Neural crest cell (in vitro differentiated cells): ENCODE measurements around the gene GAN. TPM values are rescaled to one million over a fixed set of nuclear protein-coding genes. Genes with fewer than 3 reads are reported as not detected.

Experiments
- DNase-seq: peaks from one replicate; pipeline ENCODE4 v3.0.0; 2021; ENCODE audit warnings: low read depth, mixed read lengths, low spot score
- H3K27ac Mint-ChIP-seq: one replicate; pipeline ENCODE4 v1.8.0; 2021; ENCODE audit warnings: mild to moderate bottlenecking, mixed read lengths; ENCODE audit not compliant: unreplicated experiment
- H3K27me3 Mint-ChIP-seq: 2 replicates; pipeline ENCODE4 v1.8.0; 2021; ENCODE audit warnings: low read depth, mild to moderate bottlenecking, mixed read lengths
- H3K36me3 Mint-ChIP-seq: 2 replicates; pipeline ENCODE4 v1.8.0; 2021; ENCODE audit warnings: low read depth, mild to moderate bottlenecking, mixed read lengths
- H3K4me1 Mint-ChIP-seq: 2 replicates; pipeline ENCODE4 v1.8.0; 2021; ENCODE audit warnings: mixed read lengths
- H3K4me3 Mint-ChIP-seq: one replicate; pipeline ENCODE4 v1.8.0; 2021; ENCODE audit warnings: mild to moderate bottlenecking, mixed read lengths
- H3K9me3 Mint-ChIP-seq: 2 replicates; pipeline ENCODE4 v1.8.0; 2021; ENCODE audit warnings: mixed read lengths
- total RNA-seq: library from RNA; stranded (reverse); gene quantifications from 2 replicates; pipeline ENCODE4 v1.2.1, GENCODE V29; 2021
- TF ChIP-seq, protein P1 (sequence below): fragments of 200-600 bp; sonication (generic); conservative IDR thresholded peaks from 2 replicates; pipeline ENCODE4 v1.5.0; 2021; ENCODE audit warnings: antibody characterized with exemption, mild to moderate bottlenecking

GAN gene
- total RNA-seq, 1 donor from 2014 or later = 16.1 TPM

DNA sequence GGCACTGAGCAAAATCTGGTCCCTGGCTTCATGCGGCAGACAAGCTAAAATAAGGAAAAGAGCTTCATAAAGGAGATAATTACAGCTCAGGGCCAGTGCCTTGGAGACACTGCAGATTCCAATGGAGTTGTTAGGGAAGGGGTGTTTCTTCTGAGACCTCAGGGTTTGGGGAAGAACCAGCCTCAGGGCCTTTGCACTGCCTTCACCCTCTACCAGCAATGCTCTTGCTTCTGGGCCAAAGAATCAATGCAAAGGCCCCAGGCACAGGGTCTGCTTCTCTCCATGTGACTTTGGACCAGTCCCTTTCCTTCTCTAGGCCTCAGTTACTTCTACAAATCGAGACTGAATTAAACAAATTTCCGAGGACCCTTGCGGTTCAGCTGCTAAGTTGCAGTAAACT, 36.2 kb upstream of the GAN start:
- no peak overlapping the region for H3K27ac Mint-ChIP-seq
- H3K4me3 Mint-ChIP-seq = no peak overlapping the region
- no peaks in the 10 kb centered on the region for H3K36me3 Mint-ChIP-seq
- TF ChIP-seq, protein P1, sequence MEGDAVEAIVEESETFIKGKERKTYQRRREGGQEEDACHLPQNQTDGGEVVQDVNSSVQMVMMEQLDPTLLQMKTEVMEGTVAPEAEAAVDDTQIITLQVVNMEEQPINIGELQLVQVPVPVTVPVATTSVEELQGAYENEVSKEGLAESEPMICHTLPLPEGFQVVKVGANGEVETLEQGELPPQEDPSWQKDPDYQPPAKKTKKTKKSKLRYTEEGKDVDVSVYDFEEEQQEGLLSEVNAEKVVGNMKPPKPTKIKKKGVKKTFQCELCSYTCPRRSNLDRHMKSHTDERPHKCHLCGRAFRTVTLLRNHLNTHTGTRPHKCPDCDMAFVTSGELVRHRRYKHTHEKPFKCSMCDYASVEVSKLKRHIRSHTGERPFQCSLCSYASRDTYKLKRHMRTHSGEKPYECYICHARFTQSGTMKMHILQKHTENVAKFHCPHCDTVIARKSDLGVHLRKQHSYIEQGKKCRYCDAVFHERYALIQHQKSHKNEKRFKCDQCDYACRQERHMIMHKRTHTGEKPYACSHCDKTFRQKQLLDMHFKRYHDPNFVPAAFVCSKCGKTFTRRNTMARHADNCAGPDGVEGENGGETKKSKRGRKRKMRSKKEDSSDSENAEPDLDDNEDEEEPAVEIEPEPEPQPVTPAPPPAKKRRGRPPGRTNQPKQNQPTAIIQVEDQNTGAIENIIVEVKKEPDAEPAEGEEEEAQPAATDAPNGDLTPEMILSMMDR = no peak
- H3K27me3 Mint-ChIP-seq = no peaks in the 10 kb centered on the region
- DNase-seq = no peak
- H3K9me3 Mint-ChIP-seq = no peaks in the 10 kb centered on the region
- H3K4me1 Mint-ChIP-seq = peaks cover 4% of the 10 kb centered on the region

DNA sequence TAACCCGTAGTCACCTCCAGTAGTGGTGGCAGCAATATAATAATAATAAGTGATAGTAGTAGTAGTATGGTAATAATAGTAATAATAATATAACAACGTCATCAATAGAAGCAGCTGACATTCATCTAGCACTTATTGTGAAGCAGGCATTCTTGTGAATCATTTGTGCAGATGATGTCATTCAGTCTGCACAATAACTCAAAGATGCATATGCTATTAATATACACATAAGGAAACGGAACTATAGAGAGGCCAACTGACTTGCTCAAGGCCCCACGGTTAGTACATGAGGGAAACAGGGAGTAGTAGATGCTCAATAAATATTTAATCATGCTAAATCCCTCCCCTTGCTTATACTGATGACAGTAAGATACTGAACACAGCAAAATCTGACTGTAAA, 35.4 kb upstream of the GAN start:
- Mint-ChIP-seq H3K4me1 (peaks cover 4% of the 10 kb centered on the region), H3K9me3 (no peaks in the 10 kb centered on the region), H3K36me3 (no peaks in the 10 kb centered on the region), H3K4me3 (no peak overlapping the region), H3K27me3 (no peaks in the 10 kb centered on the region), H3K27ac (no peak overlapping the region)
- TF ChIP-seq, protein P1 = no peak
- no peak for DNase-seq

DNA sequence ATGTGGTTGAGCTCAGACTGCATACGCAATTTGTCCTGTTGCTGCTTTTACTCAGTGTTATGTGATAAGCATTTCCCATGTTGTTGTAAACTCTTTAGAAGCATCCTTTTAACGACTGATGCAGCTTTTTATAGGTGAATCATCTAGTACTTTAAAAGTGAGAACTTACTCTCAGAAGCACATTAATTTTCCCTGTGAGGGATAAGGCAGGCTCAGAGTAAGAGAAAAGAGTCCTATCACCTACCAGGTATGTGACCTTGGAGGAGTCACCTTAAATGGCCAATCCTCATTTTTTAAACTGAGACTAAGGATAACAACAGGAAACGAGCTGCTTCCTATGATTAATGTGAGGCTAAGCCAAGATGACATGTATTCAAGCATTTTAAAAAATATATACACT, 34.4 kb upstream of the GAN start:
- H3K27ac Mint-ChIP-seq = no peak overlapping the region
- H3K36me3 Mint-ChIP-seq = no peaks in the 10 kb centered on the region
- peaks cover 2% of the 10 kb centered on the region for H3K4me1 Mint-ChIP-seq
- DNase-seq = no peak
- no peaks in the 10 kb centered on the region for H3K27me3 Mint-ChIP-seq
- no peak overlapping the region for H3K4me3 Mint-ChIP-seq
- TF ChIP-seq, protein P1 = no peak
- no peaks in the 10 kb centered on the region for H3K9me3 Mint-ChIP-seq

DNA sequence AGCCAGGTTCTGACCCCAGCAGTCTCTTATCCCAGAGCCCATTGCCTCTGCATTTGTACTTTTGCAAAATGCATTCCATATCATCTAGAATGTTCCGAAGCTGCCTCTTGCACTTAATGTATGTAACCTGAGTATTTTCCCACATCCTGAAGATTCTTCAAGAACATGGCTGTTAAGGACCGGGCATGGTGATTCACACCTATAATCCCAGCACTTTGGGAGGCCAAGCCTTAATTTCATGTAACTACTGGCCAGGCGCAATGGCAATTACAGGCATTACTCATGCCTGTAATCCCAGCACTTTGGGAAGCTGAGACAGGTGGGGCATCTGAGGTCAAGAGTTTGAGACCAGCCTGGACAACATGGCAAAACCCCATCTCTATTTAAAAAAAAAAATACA, 31.7 kb upstream of the GAN start:
- Mint-ChIP-seq H3K9me3 (no peaks in the 10 kb centered on the region), H3K36me3 (no peaks in the 10 kb centered on the region), H3K27me3 (no peaks in the 10 kb centered on the region), H3K4me1 (no peaks in the 10 kb centered on the region), H3K27ac (peak overlapping the region; percentile 8), H3K4me3 (no peak overlapping the region)
- no peak for DNase-seq
- TF ChIP-seq, protein P1 = no peak

DNA sequence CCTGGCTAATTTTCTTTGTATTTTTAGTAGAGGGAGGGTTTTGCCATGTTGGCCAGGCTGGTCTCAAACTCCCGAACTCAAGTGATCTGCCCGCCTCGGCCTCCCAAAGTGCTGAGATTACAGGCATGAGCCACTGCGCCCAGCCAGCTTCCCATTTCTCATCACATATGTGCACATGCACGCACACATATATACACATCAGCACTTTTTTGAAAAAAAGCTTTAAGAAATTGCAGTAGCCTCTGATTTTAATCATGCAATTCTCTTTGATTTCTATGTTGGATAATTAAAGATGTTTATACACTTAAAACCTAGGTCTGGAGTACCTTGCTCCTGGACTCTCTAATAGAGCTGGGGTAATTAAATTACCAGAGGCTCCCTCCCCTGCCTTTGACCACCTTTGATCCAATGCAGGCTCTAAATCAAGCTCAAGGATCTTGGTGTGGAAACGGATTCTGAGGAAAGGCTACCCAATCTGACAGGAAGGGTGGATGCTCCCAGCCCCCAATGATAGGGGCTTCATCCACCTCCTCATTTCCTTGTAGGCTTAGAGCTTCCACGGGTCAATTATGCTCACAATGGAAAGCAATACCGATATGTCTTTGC, 29.7 kb upstream of the GAN start:
- TF ChIP-seq, protein P1 = no peak
- H3K36me3 Mint-ChIP-seq = no peaks in the 10 kb centered on the region
- no peaks in the 10 kb centered on the region for H3K9me3 Mint-ChIP-seq
- no peak for DNase-seq
- no peak overlapping the region for H3K27ac Mint-ChIP-seq
- no peaks in the 10 kb centered on the region for H3K4me1 Mint-ChIP-seq
- no peaks in the 10 kb centered on the region for H3K27me3 Mint-ChIP-seq
- no peak overlapping the region for H3K4me3 Mint-ChIP-seq
